Activated T-cell treated with anti-CD3 and anti-CD28 coated beads, Interleukin-2, amount 50 U/mL, for 72 hours (primary cell): ENCODE measurements around the gene RBBP8NL. TPM values are rescaled to one million over a fixed set of nuclear protein-coding genes. Genes with fewer than 3 reads are reported as not detected.

Experiments used
- ATAC-seq, 2 donors: fragments of 150-1000 bp; cut with Tn5 transposase; replicated peaks in 1 of 2; 2 replicates each; pipeline ENCODE4 v1.10.0; 2021; ENCODE audit warnings: moderate library complexity in 2 of 2, mild to moderate bottlenecking in 1 of 2
- DNase-seq, 2 donors: peaks; one replicate each; pipeline ENCODE4 v3.0.0; 2021 to 2022; ENCODE audit warnings: mixed read lengths in 1 of 2
- H3K27ac Mint-ChIP-seq: one replicate; pipeline ENCODE4 v1.8.0; 2022; ENCODE audit warnings: mild to moderate bottlenecking, moderate library complexity, mixed read lengths
- H3K27me3 Mint-ChIP-seq: one replicate; pipeline ENCODE4 v1.8.0; 2022; ENCODE audit warnings: low read depth, mixed read lengths
- H3K36me3 Mint-ChIP-seq, 2 donors: one replicate each; pipeline ENCODE4 v1.8.0; 2022; ENCODE audit warnings: mixed read lengths in 2 of 2, mild to moderate bottlenecking in 1 of 2; ENCODE audit not compliant: insufficient read depth in 2 of 2
- H3K4me1 Mint-ChIP-seq: one replicate; pipeline ENCODE4 v1.8.0; 2022; ENCODE audit warnings: low read depth, mixed read lengths
- H3K4me3 Mint-ChIP-seq, 2 donors: one replicate each; pipeline ENCODE4 v1.8.0; 2022; ENCODE audit warnings: mild to moderate bottlenecking in 2 of 2, mixed read lengths in 2 of 2, moderate library complexity in 2 of 2
- H3K9me3 Mint-ChIP-seq, 2 donors: one replicate each; pipeline ENCODE4 v1.8.0; 2022; ENCODE audit warnings: mixed read lengths in 2 of 2
- total RNA-seq, 2 donors: library from RNA; stranded (reverse); gene quantifications; one replicate each; pipeline ENCODE4 v1.2.3, GENCODE V29; 2022

Gene RBBP8NL
- total RNA-seq, 2 donors from 2014 or later, result not detected

GRCh38 chr20:62361799-62362589 is 65.3 kb downstream of the RBBP8NL start:
- Mint-ChIP-seq H3K36me3 (no peaks in the 10 kb centered on the region), H3K27ac (no peak overlapping the region), H3K4me3 (no peak overlapping the region), H3K27me3 (peaks cover 8% of the 10 kb centered on the region), H3K9me3 (no peaks in the 10 kb centered on the region), H3K4me1 (no peaks in the 10 kb centered on the region)
- DNase-seq, result no peak
- ATAC-seq, result no peak

DNA sequence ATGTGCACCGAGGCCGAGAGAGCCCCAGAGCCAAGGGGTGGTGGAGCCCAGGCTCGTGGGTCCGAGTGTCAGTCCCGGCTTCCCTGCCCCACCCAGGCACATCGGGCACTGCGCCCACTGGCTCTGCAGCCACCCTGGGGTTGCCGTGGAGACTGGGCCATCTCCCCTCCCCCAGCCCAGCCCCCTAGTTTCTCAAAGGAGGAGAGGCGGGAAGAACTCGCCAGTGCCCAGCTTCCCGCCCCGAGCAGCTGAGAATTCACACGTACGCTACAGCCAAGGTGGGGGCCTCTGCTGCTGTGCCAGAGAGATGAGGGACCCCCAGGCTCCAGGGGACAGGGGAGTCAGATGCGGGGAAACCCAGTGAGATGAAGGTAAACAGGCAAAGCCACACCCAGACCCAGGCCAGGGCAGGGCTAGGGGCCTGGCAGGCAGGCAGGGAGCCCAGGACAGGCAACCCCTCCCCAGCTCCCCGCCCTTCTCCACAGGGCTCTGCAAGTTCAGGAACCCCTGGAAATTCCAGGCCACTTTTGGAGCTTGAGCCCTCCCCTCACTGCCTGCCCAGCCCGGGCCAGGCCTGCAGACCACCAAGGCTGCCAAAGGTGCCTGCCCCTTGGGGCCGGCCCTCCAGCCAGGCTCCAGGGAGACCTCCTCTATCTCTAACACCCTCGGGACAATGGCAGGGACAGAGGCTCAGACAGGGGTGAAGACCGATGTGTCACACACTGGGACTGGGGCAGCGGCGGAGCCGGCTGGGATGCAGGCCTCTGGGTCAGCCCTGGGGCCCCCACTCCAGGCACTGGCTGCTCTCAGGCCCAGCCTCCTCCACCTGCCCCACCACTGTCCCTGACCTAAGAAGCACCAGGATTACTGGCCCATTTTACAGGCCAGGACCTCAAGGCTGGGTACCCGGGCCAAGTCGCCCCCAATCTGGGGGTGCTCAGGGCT is 66.2 kb downstream of the RBBP8NL start:
- peaks cover 8% of the 10 kb centered on the region for H3K27me3 Mint-ChIP-seq
- ATAC-seq (no peak), DNase-seq (no peak)
- no peaks in the 10 kb centered on the region for H3K4me1 Mint-ChIP-seq
- no peaks in the 10 kb centered on the region for H3K36me3 Mint-ChIP-seq
- no peak overlapping the region for H3K4me3 Mint-ChIP-seq
- H3K27ac Mint-ChIP-seq, result no peak overlapping the region
- no peaks in the 10 kb centered on the region for H3K9me3 Mint-ChIP-seq

Other genes starting within 250 kb of the RBBP8NL start
- gene MTG2, start 244.5 kb downstream of the RBBP8NL start, total RNA-seq, result 10 to 100 TPM; 28.3 to 48.2 TPM
- gene HRH3, start 207.3 kb downstream of the RBBP8NL start, total RNA-seq, result not detected
- gene OSBPL2, start 189.0 kb downstream of the RBBP8NL start, total RNA-seq, result 10 to 100 TPM; 40.6 to 44.2 TPM
- 100 to 1,000 TPM in 1 of 2 donors, 10 to 100 TPM in 1; 95.4 to 114 TPM for gene ADRM1, start 124.5 kb downstream of the RBBP8NL start, total RNA-seq
- under 1 TPM; 0.86 to 0.99 TPM for gene LAMA5, start 60.2 kb downstream of the RBBP8NL start, total RNA-seq
- gene RPS21, start 40.4 kb downstream of the RBBP8NL start, total RNA-seq, result 1,000 to 10,000 TPM; 2,573 to 2,599 TPM
- 1 to 10 TPM; 7.1 to 8.3 TPM for gene CABLES2, start 20.3 kb downstream of the RBBP8NL start, total RNA-seq
- not detected for gene GATA5, start 48.5 kb upstream of the RBBP8NL start, total RNA-seq
- 10 to 100 TPM; 26.1 to 34.6 TPM for gene SLCO4A1, start 215.0 kb upstream of the RBBP8NL start, total RNA-seq